HCT116 (cell line): ENCODE data around the gene ASB3. TPM values are rescaled to one million over a fixed set of nuclear protein-coding genes. Genes with fewer than 3 reads are reported as not detected.

Source experiments
- ATAC-seq: fragments of 200-7000 bp; cut with Tn5 transposase; 2 replicates; pipeline ENCODE4 v1.9.1; 2020; ENCODE audit warnings: mild to moderate bottlenecking, moderate library complexity
- BruUV-seq: library from RNA; stranded (reverse); fragments of 400-500 nt; replicated peaks from 2 replicates; lab custom pipeline; 2021; lab: Mats Ljungman, UMichigan
- CTCF ChIA-PET: fragments of 300-600 bp; sonication (Branson Sonifier 250); formaldehyde crosslinking; loops from one replicate; lab custom pipeline; 2021; ENCODE audit warnings: antibody characterized with exemption; lab: Charles Lee
- POLR2A ChIA-PET: fragments of 300-600, 350-600 bp; sonication (Branson Sonifier 250); formaldehyde crosslinking; loops from one replicate; lab custom pipeline; 2021; ENCODE audit warnings: antibody characterized with exemption; lab: Charles Lee
- RAD21 ChIA-PET, 2 experiments: fragments of 300-600 bp; sonication (Branson Sonifier 250); formaldehyde crosslinking; loops; one replicate each; lab custom pipeline; 2023; ENCODE audit warnings: low total read pairs in 2 of 2; ENCODE audit not compliant: uncharacterized antibody in 2 of 2, unreplicated experiment in 2 of 2, low non-redundant PET in 1 of 2; lab: Charles Lee
- DNase-seq: peaks from one replicate; pipeline ENCODE4 v3.0.0-alpha.2; 2010; ENCODE audit warnings: low read depth, low spot score
- H2AFZ ChIP-seq: fragments of 200-600 bp; shearing (Covaris generic), sonication (generic); 2 replicates; pipeline ENCODE4 v1.6.1; 2017; ENCODE audit warnings: low read depth, mixed run types, mixed read lengths, antibody characterized with exemption, low read length; ENCODE audit not compliant: poor library complexity, severe bottlenecking
- H3K27ac ChIP-seq: 2 replicates; pipeline ENCODE4 v1.5.1; 2012; ENCODE audit warnings: low read depth, low read length
- H3K27me3 ChIP-seq: fragments of 200-600 bp; sonication (generic); 2 replicates; pipeline ENCODE4 v1.6.1; 2016; ENCODE audit warnings: mixed run types, low read length, mixed read lengths; ENCODE audit not compliant: insufficient read depth
- H3K36me3 ChIP-seq, 2 experiments: fragments of 200-500 bp in 1 of 2; fragments of 200-600 bp in 1 of 2; sonication (Bioruptor generic) in 1 of 2; sonication (generic) in 1 of 2; 2 replicates each; pipeline versions ENCODE4 v1.5.1 to v1.6.1; 2014 to 2016; ENCODE audit warnings: low read length in 2 of 2, inconsistent platforms in 1 of 2, mixed read lengths in 1 of 2, mixed run types in 1 of 2; ENCODE audit not compliant: insufficient read depth in 2 of 2, control insufficient read depth in 1 of 2
- H3K4me1 ChIP-seq, 2 experiments: fragments of 200-600 bp in 1 of 2; sonication (generic) in 1 of 2; 2 replicates each; pipeline versions ENCODE4 v1.5.1 to v1.6.1; 2012 to 2017; ENCODE audit warnings: low read length in 2 of 2, inconsistent platforms in 1 of 2, mild to moderate bottlenecking in 1 of 2, mixed read lengths in 1 of 2, mixed run types in 1 of 2, moderate library complexity in 1 of 2; ENCODE audit not compliant: insufficient read depth in 2 of 2, control insufficient read depth in 1 of 2
- H3K4me2 ChIP-seq: fragments of 200-600 bp; sonication (generic); 2 replicates; pipeline ENCODE4 v1.6.1; 2017; ENCODE audit warnings: mixed run types, low read length, mixed read lengths
- H3K4me3 ChIP-seq, 2 experiments: fragments of 200-600 bp in 1 of 2; sonication (generic) in 1 of 2; replicated peaks in 1 of 2; 2 replicates each; pipeline ENCODE4 v1.5.1; 2011 to 2016; ENCODE audit warnings: low read length in 2 of 2, control low read depth in 1 of 2, low read depth in 1 of 2, mild to moderate bottlenecking in 1 of 2, mixed read lengths in 1 of 2, mixed run types in 1 of 2
- H3K79me2 ChIP-seq: fragments of 200-600 bp; sonication (generic); 2 replicates; pipeline ENCODE4 v1.6.1; 2017; ENCODE audit warnings: mild to moderate bottlenecking, mixed run types, low read length, moderate library complexity, mixed read lengths; ENCODE audit not compliant: insufficient read depth
- H3K9ac ChIP-seq: fragments of 200-600 bp; sonication (generic); 2 replicates; pipeline ENCODE4 v1.6.1; 2016; ENCODE audit warnings: low read length, mixed read lengths
- H3K9me2 ChIP-seq: fragments of 200-600 bp; sonication (generic), shearing (Covaris generic); 2 replicates; pipeline ENCODE4 v1.6.1; 2017; ENCODE audit warnings: mixed run types, mild to moderate bottlenecking, moderate library complexity; ENCODE audit not compliant: insufficient read depth
- H3K9me3 ChIP-seq, 2 experiments: fragments of 200-500 bp in 1 of 2; fragments of 200-600 bp in 1 of 2; sonication (Bioruptor generic) in 1 of 2; sonication (generic) in 1 of 2; 2 replicates each; pipeline ENCODE4 v1.6.1; 2014 to 2017; ENCODE audit warnings: low read length in 2 of 2, mixed read lengths in 2 of 2, inconsistent platforms in 1 of 2, low read depth in 1 of 2, mild to moderate bottlenecking in 1 of 2, mixed run types in 1 of 2, moderate library complexity in 1 of 2; ENCODE audit not compliant: control insufficient read depth in 1 of 2, insufficient read depth in 1 of 2
- H4K20me1 ChIP-seq: fragments of 200-600 bp; sonication (generic), shearing (Covaris generic); 2 replicates; pipeline ENCODE4 v1.6.1; 2017; ENCODE audit warnings: mixed run types, mild to moderate bottlenecking, moderate library complexity; ENCODE audit not compliant: insufficient read depth
- ATF3 ChIP-seq: IDR thresholded peaks from 2 replicates; pipeline ENCODE4 v1.6.1; 2012
- CBX3 ChIP-seq: IDR thresholded peaks from 2 replicates; pipeline ENCODE4 v1.6.1; 2012; ENCODE audit warnings: low read depth
- CEBPB ChIP-seq: IDR thresholded peaks from 2 replicates; pipeline ENCODE4 v1.6.1; 2012; ENCODE audit warnings: low read depth
- EGR1 ChIP-seq: IDR thresholded peaks from 2 replicates; pipeline ENCODE4 v1.6.1; 2012; ENCODE audit warnings: low read depth
- ELF1 ChIP-seq: IDR thresholded peaks from 2 replicates; pipeline ENCODE4 v1.6.1; 2012; ENCODE audit warnings: low read depth, borderline replicate concordance
- EZH2phosphoT487 ChIP-seq: fragments of 200-600 bp; IDR thresholded peaks from 2 replicates; pipeline ENCODE4 v1.6.1; 2018; ENCODE audit warnings: antibody characterized with exemption, borderline replicate concordance
- FOSL1 ChIP-seq: IDR thresholded peaks from 2 replicates; pipeline ENCODE4 v1.6.1; 2012; ENCODE audit warnings: low read depth
- JUND ChIP-seq: IDR thresholded peaks from 2 replicates; pipeline ENCODE4 v1.6.1; 2012
- MAX ChIP-seq: IDR thresholded peaks from 2 replicates; pipeline ENCODE4 v1.6.1; 2012
- POLR2AphosphoS5 ChIP-seq: IDR thresholded peaks from 2 replicates; pipeline ENCODE4 v1.6.1; 2011; ENCODE audit warnings: mild to moderate bottlenecking, low read depth, low read length, moderate library complexity
- RAD21 ChIP-seq: IDR thresholded peaks from 2 replicates; pipeline ENCODE4 v1.6.1; 2012; ENCODE audit warnings: low read depth, mild to moderate bottlenecking
- SIN3A ChIP-seq: IDR thresholded peaks from 2 replicates; pipeline ENCODE4 v1.6.1; 2012; ENCODE audit warnings: low read depth
- SRF ChIP-seq: IDR thresholded peaks from 2 replicates; pipeline ENCODE4 v1.6.1; 2012; ENCODE audit warnings: low read depth
- TCF7L2 ChIP-seq: IDR thresholded peaks from 2 replicates; pipeline ENCODE4 v1.7.0; 2011; ENCODE audit warnings: borderline replicate concordance, inconsistent platforms; ENCODE audit not compliant: insufficient read depth, insufficient read length; ENCODE audit errors: extremely low read depth
- YY1 ChIP-seq: IDR thresholded peaks from 2 replicates; pipeline ENCODE4 v1.6.1; 2011; ENCODE audit warnings: low read length, low read depth, moderate library complexity, mild to moderate bottlenecking; ENCODE audit not compliant: insufficient replicate concordance; ENCODE audit errors: extremely low read depth
- ZBTB33 ChIP-seq: IDR thresholded peaks from 2 replicates; pipeline ENCODE4 v1.6.1; 2011; ENCODE audit warnings: mild to moderate bottlenecking, low read length, moderate library complexity; ENCODE audit not compliant: insufficient replicate concordance; ENCODE audit errors: extremely low read depth
- ZNF274 ChIP-seq: fragments of 200-500 bp; sonication (Bioruptor generic); IDR thresholded peaks from 2 replicates; pipeline ENCODE4 v1.6.1; 2014; ENCODE audit warnings: mild to moderate bottlenecking, low read depth, low read length, inconsistent platforms
- intact Hi-C: fragments of 100-400 bp; cut with micrococcal nuclease; formaldehyde crosslinking; loops from 2 replicates; pipeline ENCODE4 v1.10.0; 2022
- total RNA-seq: library from RNA; stranded (reverse); gene quantifications from one replicate; pipeline ENCODE4 v1.2.1, GENCODE V29; 2021; ENCODE audit not compliant: unreplicated experiment

ASB3 gene
- total RNA-seq, 1 experiment from 2014 or later, result 17.3 TPM

- ChIA-PET CTCF (no interaction called here), POLR2A (no interaction called here)
- no peak for ATAC-seq
Observed at GRCh38 chr2:53729143-53729762, 57.5 kb downstream of the ASB3 start.

More at GRCh38 chr2:53729143-53729762, 57.5 kb downstream of the ASB3 start:
- Histone ChIP-seq H4K20me1 (no peaks in the 10 kb centered on the region), H3K27me3 (no peaks in the 10 kb centered on the region), H3K4me1 (no peaks in the 10 kb centered on the region), H3K9me2 (no peaks in the 10 kb centered on the region), H2AFZ (no peak overlapping the region), H3K9ac (no peak overlapping the region), H3K4me2 (no peak overlapping the region), H3K4me3 (no peak overlapping the region), H3K79me2 (no peaks in the 10 kb centered on the region; the same call in 1 of the 2 replicates), H3K9me3 (no peaks in the 10 kb centered on the region), H3K27ac (no peak overlapping the region), H3K36me3 (no peaks in the 10 kb centered on the region)
- TF ChIP-seq JUND (no peak), SIN3A (no peak), ELF1 (no peak), MAX (no peak), POLR2AphosphoS5 (no peak), RAD21 (no peak), ATF3 (no peak), SRF (no peak), FOSL1 (no peak), EZH2phosphoT487 (no peak), EGR1 (no peak), CBX3 (no peak), ZNF274 (no peak), ZBTB33 (no peak), CEBPB (no peak), YY1 (no peak), TCF7L2 (no peak)
- no peak for DNase-seq
- intact Hi-C loops, result no loop called here
- BruUV-seq, result no TSS peak
- RAD21 ChIA-PET, result no interaction called here
